ENCODE measurements around the gene SEPTIN8.
A peak's percentile ranks its signal among the peaks of the same experiment; 100 is the strongest.

Gene SEPTIN8

GRCh38 chr5:132708645-132709044, 68.4 kb downstream of the SEPTIN8 start:
- H3K4me1 Mint-ChIP-seq (ENCODE audit: low read depth), result peaks cover 15% of the 10 kb centered on the region
- H3K36me3 Mint-ChIP-seq (ENCODE audit: low read depth), result peaks cover 28% of the 10 kb centered on the region
- no peaks in the 10 kb centered on the region for H3K27me3 Mint-ChIP-seq (ENCODE audit: low read depth)
- no peaks in the 10 kb centered on the region for H3K9me3 Mint-ChIP-seq
- H3K27ac Mint-ChIP-seq, result no peak overlapping the region
- no peak overlapping the region for H3K4me3 Mint-ChIP-seq

- H3K9me3 Mint-ChIP-seq, result no peaks in the 10 kb centered on the region
- H3K27me3 Mint-ChIP-seq (ENCODE audit: low read depth), result no peaks in the 10 kb centered on the region
- H3K27ac Mint-ChIP-seq, result peak overlapping the region; percentile 50
- H3K4me1 Mint-ChIP-seq (ENCODE audit: low read depth), result peaks cover 25% of the 10 kb centered on the region
- H3K4me3 Mint-ChIP-seq, result no peak overlapping the region
- peaks cover 45% of the 10 kb centered on the region for H3K36me3 Mint-ChIP-seq (ENCODE audit: low read depth)
Measured at GRCh38 chr5:132704875-132705274, 72.2 kb downstream of the SEPTIN8 start.
